ENCODE measurements around the gene AMH.

AMH gene

GRCh38 chr19:2251106-2252054 lies 2.3 kb downstream of the AMH start:
- no peak for TF ChIP-seq CTCF (IDR thresholded peaks at IDR 0.05)

- TF ChIP-seq CTCF (IDR thresholded peaks at IDR 0.05), result no peak
Measured at GRCh38 chr19:2252055-2252796, 3.1 kb downstream of the AMH start.

DNA sequence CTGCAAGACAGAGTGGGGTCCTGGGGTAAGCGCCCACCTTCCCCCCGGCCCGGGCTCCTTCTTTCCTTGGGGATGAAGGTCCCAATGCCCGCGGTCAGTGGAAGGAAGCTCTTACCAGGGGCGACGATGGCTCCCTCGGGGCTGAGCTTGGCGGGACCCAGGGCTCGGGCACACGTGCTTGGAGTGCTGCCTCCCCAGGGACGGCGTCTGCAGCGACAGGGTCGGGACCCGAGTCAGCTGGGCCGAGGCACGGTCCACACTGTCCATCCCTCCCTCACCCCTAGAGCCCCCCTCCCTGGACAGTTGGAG lies 3.6 kb downstream of the AMH start:
- TF ChIP-seq CTCF (IDR thresholded peaks at IDR 0.05), result no peak

DNA sequence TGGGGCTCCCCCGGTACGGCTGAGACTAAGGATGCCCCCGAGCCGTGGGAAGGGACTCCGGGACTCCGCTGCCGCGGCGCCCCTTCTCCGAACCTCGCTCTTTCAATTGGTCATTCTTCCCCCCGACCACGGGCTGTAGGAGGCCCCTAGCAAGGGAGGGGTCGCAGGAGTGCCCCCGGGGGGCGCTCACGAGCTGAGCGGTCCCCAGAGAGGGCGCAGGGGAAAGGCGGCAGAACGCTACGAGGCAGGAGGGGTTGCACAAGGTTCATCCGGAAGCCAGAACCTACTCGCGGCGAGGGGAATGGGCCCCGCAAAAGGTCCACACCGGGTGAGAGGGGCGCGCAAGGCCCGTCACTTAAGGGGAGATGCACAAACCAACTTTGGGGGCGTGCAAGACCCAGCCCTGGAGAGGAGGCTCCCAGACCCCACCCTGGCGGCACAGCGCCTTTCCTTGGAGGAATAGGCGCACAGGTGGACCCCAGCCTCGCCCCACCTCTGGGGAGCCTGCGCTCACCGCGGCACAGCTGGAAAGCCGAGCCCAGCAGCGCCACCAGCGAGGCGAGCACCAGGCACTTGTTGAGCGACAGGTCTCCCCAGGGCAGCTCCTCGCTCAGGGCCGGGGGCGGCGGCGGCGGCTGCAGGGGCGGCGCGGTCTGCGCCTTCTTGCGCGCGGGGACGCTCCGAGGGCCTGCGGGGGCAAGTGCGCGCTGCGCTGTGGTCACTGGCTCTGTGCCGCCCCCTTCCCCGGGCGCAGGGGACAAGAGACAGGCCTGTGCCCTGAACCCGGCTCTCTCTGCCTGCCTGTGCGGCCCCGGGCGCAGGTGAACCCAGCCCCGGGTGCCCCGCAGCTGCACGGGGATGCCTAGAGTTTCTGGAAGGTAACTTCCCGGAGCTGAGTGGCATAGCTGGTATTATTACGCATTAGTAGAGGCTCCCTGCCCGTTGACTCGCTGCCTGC lies 4.3 kb downstream of the AMH start:
- TF ChIP-seq CTCF (IDR thresholded peaks at IDR 0.05), result no peak

GRCh38 chr19:2254064-2254872 lies 5.1 kb downstream of the AMH start:
- TF ChIP-seq CTCF (IDR thresholded peaks at IDR 0.05), result no peak

GRCh38 chr19:2255112-2255845 lies 6.2 kb downstream of the AMH start:
- no peak for TF ChIP-seq CTCF (IDR thresholded peaks at IDR 0.05)
